Measurements from ENCODE around the gene ZNF575.
A peak's percentile ranks its signal among the peaks of the same experiment; 100 is the strongest.

DNA sequence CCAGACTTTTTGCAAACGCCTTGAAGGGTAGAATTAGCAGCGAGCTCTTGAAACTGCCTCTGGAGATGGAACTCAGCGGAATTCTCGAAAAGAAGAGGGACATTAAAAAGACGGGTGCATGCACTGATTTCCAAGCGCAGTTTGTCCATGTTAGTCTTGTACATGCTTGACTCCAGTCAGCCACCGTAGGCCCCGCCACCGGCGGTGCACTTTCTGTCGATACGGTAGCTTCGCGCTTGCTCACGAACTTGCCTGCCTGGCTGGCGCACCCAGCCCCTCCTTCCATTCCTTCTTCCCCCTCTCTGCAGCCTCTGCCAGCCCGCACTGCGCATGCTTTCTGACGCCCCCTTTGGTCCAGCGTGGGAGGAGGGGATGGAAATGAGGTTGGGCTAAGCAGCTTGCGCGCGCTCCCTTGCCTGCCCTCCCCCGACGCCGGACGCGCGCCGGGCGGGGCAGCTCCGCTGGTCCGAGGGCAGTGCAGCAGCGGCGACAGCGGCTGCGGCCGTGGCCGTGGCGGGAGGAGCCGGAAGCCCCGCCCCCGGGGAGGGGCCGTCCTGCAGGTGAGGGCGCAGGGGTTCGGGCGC, at the start of gene ZNF575:
- TF ChIP-seq, protein P1, sequence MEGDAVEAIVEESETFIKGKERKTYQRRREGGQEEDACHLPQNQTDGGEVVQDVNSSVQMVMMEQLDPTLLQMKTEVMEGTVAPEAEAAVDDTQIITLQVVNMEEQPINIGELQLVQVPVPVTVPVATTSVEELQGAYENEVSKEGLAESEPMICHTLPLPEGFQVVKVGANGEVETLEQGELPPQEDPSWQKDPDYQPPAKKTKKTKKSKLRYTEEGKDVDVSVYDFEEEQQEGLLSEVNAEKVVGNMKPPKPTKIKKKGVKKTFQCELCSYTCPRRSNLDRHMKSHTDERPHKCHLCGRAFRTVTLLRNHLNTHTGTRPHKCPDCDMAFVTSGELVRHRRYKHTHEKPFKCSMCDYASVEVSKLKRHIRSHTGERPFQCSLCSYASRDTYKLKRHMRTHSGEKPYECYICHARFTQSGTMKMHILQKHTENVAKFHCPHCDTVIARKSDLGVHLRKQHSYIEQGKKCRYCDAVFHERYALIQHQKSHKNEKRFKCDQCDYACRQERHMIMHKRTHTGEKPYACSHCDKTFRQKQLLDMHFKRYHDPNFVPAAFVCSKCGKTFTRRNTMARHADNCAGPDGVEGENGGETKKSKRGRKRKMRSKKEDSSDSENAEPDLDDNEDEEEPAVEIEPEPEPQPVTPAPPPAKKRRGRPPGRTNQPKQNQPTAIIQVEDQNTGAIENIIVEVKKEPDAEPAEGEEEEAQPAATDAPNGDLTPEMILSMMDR (IDR thresholded peaks at IDR 0.05; ENCODE audit: low read depth, low read length, missing input control) = no peak
- TF ChIP-seq RAD21 (IDR thresholded peaks at IDR 0.05) (no peak), TAF1 (conservative IDR thresholded peaks at IDR 0.05) (no peak), SP1 (IDR thresholded peaks at IDR 0.05) (peak; percentile 75), YY1 (IDR thresholded peaks at IDR 0.05) (peak; percentile 87), NR2F2 (IDR thresholded peaks at IDR 0.05) (no peak), GABPA (IDR thresholded peaks at IDR 0.05 in 1 of 2, conservative IDR thresholded peaks at IDR 0.05 in 1 of 2) (peak in 1 of 2 donors; percentile 43), HNF4G (IDR thresholded peaks at IDR 0.05) (no peak), EGR1 (IDR thresholded peaks at IDR 0.05; ENCODE audit: low read depth in 2 of 2) (peak; percentile 65 to 75), FOXA1 (IDR thresholded peaks at IDR 0.05) (no peak), RXRA (IDR thresholded peaks at IDR 0.05) (peak; percentile 49 to 59)
- TF ChIP-seq, protein P2, sequence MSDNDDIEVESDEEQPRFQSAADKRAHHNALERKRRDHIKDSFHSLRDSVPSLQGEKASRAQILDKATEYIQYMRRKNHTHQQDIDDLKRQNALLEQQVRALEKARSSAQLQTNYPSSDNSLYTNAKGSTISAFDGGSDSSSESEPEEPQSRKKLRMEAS (IDR thresholded peaks at IDR 0.05) = peak; percentile 90
- TF ChIP-seq, protein P3, sequence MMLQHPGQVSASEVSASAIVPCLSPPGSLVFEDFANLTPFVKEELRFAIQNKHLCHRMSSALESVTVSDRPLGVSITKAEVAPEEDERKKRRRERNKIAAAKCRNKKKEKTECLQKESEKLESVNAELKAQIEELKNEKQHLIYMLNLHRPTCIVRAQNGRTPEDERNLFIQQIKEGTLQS (IDR thresholded peaks at IDR 0.05) = no peak
- TF ChIP-seq, protein P4, sequence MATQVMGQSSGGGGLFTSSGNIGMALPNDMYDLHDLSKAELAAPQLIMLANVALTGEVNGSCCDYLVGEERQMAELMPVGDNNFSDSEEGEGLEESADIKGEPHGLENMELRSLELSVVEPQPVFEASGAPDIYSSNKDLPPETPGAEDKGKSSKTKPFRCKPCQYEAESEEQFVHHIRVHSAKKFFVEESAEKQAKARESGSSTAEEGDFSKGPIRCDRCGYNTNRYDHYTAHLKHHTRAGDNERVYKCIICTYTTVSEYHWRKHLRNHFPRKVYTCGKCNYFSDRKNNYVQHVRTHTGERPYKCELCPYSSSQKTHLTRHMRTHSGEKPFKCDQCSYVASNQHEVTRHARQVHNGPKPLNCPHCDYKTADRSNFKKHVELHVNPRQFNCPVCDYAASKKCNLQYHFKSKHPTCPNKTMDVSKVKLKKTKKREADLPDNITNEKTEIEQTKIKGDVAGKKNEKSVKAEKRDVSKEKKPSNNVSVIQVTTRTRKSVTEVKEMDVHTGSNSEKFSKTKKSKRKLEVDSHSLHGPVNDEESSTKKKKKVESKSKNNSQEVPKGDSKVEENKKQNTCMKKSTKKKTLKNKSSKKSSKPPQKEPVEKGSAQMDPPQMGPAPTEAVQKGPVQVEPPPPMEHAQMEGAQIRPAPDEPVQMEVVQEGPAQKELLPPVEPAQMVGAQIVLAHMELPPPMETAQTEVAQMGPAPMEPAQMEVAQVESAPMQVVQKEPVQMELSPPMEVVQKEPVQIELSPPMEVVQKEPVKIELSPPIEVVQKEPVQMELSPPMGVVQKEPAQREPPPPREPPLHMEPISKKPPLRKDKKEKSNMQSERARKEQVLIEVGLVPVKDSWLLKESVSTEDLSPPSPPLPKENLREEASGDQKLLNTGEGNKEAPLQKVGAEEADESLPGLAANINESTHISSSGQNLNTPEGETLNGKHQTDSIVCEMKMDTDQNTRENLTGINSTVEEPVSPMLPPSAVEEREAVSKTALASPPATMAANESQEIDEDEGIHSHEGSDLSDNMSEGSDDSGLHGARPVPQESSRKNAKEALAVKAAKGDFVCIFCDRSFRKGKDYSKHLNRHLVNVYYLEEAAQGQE (IDR thresholded peaks at IDR 0.05) = peak; percentile 25
